HepG2 (cell line): ENCODE measurements around the gene PTPRH. TPM values are rescaled to one million over a fixed set of nuclear protein-coding genes. Genes with fewer than 3 reads are reported as not detected.

Experiments
- CENPBD1 ChIP-seq: sonication (generic); formaldehyde crosslinking; IDR thresholded peaks from 2 replicates; pipeline ENCODE4 v1.8.0; 2022; ENCODE audit warnings: missing genetic modification reagents, low read depth, mild to moderate bottlenecking, borderline replicate concordance
- CSRNP1 ChIP-seq: sonication (generic); formaldehyde crosslinking; IDR thresholded peaks from 2 replicates; pipeline ENCODE4 v1.8.1; 2023; ENCODE audit warnings: mild to moderate bottlenecking, missing genetic modification reagents
- ERF ChIP-seq: IDR thresholded peaks from 2 replicates; pipeline ENCODE4 v1.6.1; 2018; ENCODE audit warnings: missing biosample characterization, missing genetic modification reagents
- FOXA3 ChIP-seq: IDR thresholded peaks from 2 replicates; pipeline ENCODE4 v1.6.1; 2016; ENCODE audit warnings: missing genetic modification reagents, missing compliant biosample characterization
- GRHL1 ChIP-seq: sonication (generic); formaldehyde crosslinking; conservative IDR thresholded peaks from 2 replicates; pipeline ENCODE4 v1.8.0; 2022; ENCODE audit warnings: missing genetic modification reagents
- KLF15 ChIP-seq: sonication (generic); formaldehyde crosslinking; IDR thresholded peaks from 2 replicates; pipeline ENCODE4 v1.8.1; 2023; ENCODE audit warnings: borderline replicate concordance, mild to moderate bottlenecking, inconsistent platforms, missing genetic modification reagents, mixed read lengths
- MED1 ChIP-seq: sonication (generic); formaldehyde crosslinking; IDR thresholded peaks from 2 replicates; pipeline ENCODE4 v1.4.0; 2020; ENCODE audit warnings: missing genetic modification reagents
- POLR2AphosphoS5 ChIP-seq: IDR thresholded peaks from 2 replicates; pipeline ENCODE4 v1.6.1; 2012; ENCODE audit warnings: low read depth, low read length
- PRDM4 ChIP-seq: sonication (generic); formaldehyde crosslinking; IDR thresholded peaks from 2 replicates; pipeline ENCODE4 v1.9.0; 2021; ENCODE audit warnings: missing genetic modification reagents, borderline replicate concordance
- TRIM24 ChIP-seq: sonication (generic); formaldehyde crosslinking; IDR thresholded peaks from 2 replicates; pipeline ENCODE4 v1.8.0; 2022; ENCODE audit warnings: mild to moderate bottlenecking, missing genetic modification reagents
- XBP1 ChIP-seq: sonication (generic); formaldehyde crosslinking; IDR thresholded peaks from 2 replicates; pipeline ENCODE4 v1.5.0; 2020; ENCODE audit warnings: missing genetic modification reagents
- ZNF407 ChIP-seq: sonication (generic); formaldehyde crosslinking; IDR thresholded peaks from one replicate; pipeline ENCODE4 v1.5.1; 2020; ENCODE audit warnings: mild to moderate bottlenecking, missing genetic modification reagents; ENCODE audit errors: not compliant biosample characterization
- ZNF773 ChIP-seq: sonication (generic); formaldehyde crosslinking; IDR thresholded peaks from 2 replicates; pipeline ENCODE4 v1.4.0; 2020; ENCODE audit warnings: missing genetic modification reagents, borderline replicate concordance
- polyA plus RNA-seq, 8 experiments: library from polyadenylated mRNA; depleted of rRNA in 3 of 8; stranded (reverse) in 7 of 8; unstranded in 1 of 8; fragments of >200 nt; fragmentation: Illumina TruSeq in 4 of 8; extraction: Trizol in 4 of 8; gene quantifications; 2 replicates each; pipeline versions ENCODE4 v1.2.1 to v1.2.3, GENCODE V29; 2011 to 2016; ENCODE audit warnings: low read depth in 4 of 8, missing spikeins in 1 of 8, mixed read lengths in 1 of 8; ENCODE audit not compliant: insufficient read depth in 1 of 8
- total RNA-seq, 5 experiments: library from RNA; depleted of rRNA; stranded (reverse); fragments of >200 nt; fragmentation: Illumina TruSeq; extraction: Trizol; gene quantifications; 2 replicates each; pipeline ENCODE4 v1.2.3, GENCODE V29; 2016; ENCODE audit warnings: low read depth in 1 of 5

Gene PTPRH
- total and polyA plus RNA-seq, 2 of the 13 experiments (the other 11 are each of a cell fraction or from before 2014, with no cell fraction given), result 14.7 to 125 TPM

- no peak for TF ChIP-seq ZNF407 (CRISPR knock-in tag)
- no peak for TF ChIP-seq MED1 (CRISPR knock-in tag)
- TF ChIP-seq KLF15 (CRISPR knock-in tag), result no peak
- no peak for TF ChIP-seq CENPBD1 (CRISPR knock-in tag)
- TF ChIP-seq POLR2AphosphoS5, result no peak
- TF ChIP-seq FOXA3 (CRISPR knock-in tag), result no peak
- no peak for TF ChIP-seq XBP1 (CRISPR knock-in tag)
- no peak for TF ChIP-seq GRHL1 (CRISPR knock-in tag)
- no peak for TF ChIP-seq ZNF773 (CRISPR knock-in tag)
- no peak for TF ChIP-seq CSRNP1 (CRISPR knock-in tag)
- no peak for TF ChIP-seq ERF (CRISPR knock-in tag)
- no peak for TF ChIP-seq TRIM24 (CRISPR knock-in tag)
- TF ChIP-seq PRDM4 (CRISPR knock-in tag), result no peak
Observed at GRCh38 chr19:55178781-55179599, 30.3 kb downstream of the PTPRH start (continued).
